ENCODE data around the gene IL1RAPL2.

GRCh38 chrX:105219454-105220401 lies 653.7 kb downstream of the IL1RAPL2 start:
- TF ChIP-seq, protein P1, sequence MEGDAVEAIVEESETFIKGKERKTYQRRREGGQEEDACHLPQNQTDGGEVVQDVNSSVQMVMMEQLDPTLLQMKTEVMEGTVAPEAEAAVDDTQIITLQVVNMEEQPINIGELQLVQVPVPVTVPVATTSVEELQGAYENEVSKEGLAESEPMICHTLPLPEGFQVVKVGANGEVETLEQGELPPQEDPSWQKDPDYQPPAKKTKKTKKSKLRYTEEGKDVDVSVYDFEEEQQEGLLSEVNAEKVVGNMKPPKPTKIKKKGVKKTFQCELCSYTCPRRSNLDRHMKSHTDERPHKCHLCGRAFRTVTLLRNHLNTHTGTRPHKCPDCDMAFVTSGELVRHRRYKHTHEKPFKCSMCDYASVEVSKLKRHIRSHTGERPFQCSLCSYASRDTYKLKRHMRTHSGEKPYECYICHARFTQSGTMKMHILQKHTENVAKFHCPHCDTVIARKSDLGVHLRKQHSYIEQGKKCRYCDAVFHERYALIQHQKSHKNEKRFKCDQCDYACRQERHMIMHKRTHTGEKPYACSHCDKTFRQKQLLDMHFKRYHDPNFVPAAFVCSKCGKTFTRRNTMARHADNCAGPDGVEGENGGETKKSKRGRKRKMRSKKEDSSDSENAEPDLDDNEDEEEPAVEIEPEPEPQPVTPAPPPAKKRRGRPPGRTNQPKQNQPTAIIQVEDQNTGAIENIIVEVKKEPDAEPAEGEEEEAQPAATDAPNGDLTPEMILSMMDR (IDR thresholded peaks at IDR 0.05) = no peak
- TF ChIP-seq EZH2 (IDR thresholded peaks at IDR 0.05) = no peak

Data from neural progenitor cell (in vitro differentiated cells).